OCI-LY3 (cell line): Measurements from ENCODE around the gene AKAP1.

ENCODE experiments used
- CTCF ChIP-seq: fragments of 200-600, 300-600 bp; sonication (generic); IDR thresholded peaks from 2 replicates; pipeline ENCODE4 v1.5.1; 2014; ENCODE audit warnings: antibody characterized with exemption, low read length, low read depth
- EZH2phosphoT487 ChIP-seq: fragments of 200-600 bp; shearing (Covaris generic); IDR thresholded peaks from 2 replicates; pipeline ENCODE4 v1.6.1; 2018; ENCODE audit warnings: antibody characterized with exemption, mixed run types, low read depth

DNA sequence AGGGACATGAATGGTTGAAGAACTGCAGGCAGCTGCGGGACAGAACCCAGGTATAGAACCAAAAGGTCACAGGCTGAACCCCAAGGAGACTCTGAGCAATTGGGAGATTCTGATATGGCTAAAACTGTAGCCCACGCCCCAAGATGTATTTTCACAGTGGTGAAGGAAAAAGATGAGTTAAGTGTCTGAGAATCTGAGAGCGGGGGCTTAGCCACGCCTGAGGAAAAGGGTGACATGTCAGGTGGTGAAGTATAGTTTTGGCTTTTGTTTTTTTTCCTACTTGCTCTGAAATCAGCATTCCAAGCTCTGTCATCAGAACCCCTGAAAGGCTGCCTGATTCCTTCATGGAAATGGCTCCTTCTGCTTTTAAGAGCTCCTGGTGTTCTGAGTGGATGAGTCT is 73.3 kb downstream of the AKAP1 start:
- TF ChIP-seq CTCF (no peak), EZH2phosphoT487 (no peak)
